GM12878 (cell line): Measurements from ENCODE around the gene NUPR1. TPM values are rescaled to one million over a fixed set of nuclear protein-coding genes. Genes with fewer than 3 reads are reported as not detected.

Source experiments
- ATAC-seq: fragments of 200-7000 bp; cut with Tn5 transposase; 3 replicates; pipeline ENCODE4 v1.9.1; 2020; ENCODE audit warnings: mild to moderate bottlenecking, moderate library complexity
- BruUV-seq: library from RNA; stranded (reverse); fragments of 400-500 nt; replicated peaks from 2 replicates; lab custom pipeline; 2021; lab: Mats Ljungman, UMichigan
- CTCF ChIA-PET: fragments of 300-600 bp; sonication (Branson Sonifier 250); formaldehyde crosslinking; extraction: SDS; loops from one replicate; lab custom pipeline; 2021; ENCODE audit warnings: inconsistent platforms; lab: Yijun Ruan, JAX
- POLR2A ChIA-PET: fragments of 350-600 bp; formaldehyde crosslinking; extraction: SDS; loops from one replicate; lab custom pipeline; 2021; ENCODE audit warnings: inconsistent platforms; lab: Charles Lee
- RAD21 ChIA-PET: fragments of 300-600 bp; sonication (Branson Sonifier 250); formaldehyde crosslinking; loops from one replicate; lab custom pipeline; 2023; ENCODE audit warnings: antibody characterized with exemption; ENCODE audit not compliant: unreplicated experiment; lab: Charles Lee
- SMC1A ChIA-PET: fragments of 300-600 bp; sonication (Branson Sonifier 250); formaldehyde crosslinking; loops from one replicate; lab custom pipeline; 2023; ENCODE audit not compliant: unreplicated experiment, uncharacterized antibody; lab: Charles Lee
- DNase-seq: peaks from one replicate; pipeline ENCODE4 v3.0.0-alpha.2; 2011; ENCODE audit warnings: low read depth, low spot score
- FAIRE-seq: peaks from 3 replicates; lab custom pipeline; 2011; peaks lifted over from hg19 to GRCh38; lab: Jason Lieb, UNC
- H2AFZ ChIP-seq: 2 replicates; pipeline ENCODE4 v1.6.0; 2011; ENCODE audit warnings: low read depth, low read length, control low read depth; ENCODE audit not compliant: control insufficient read depth
- H3K27ac ChIP-seq: 2 replicates; pipeline ENCODE4 v1.5.1; 2011; ENCODE audit warnings: control low read depth; ENCODE audit not compliant: control insufficient read depth, insufficient read depth
- H3K27me3 ChIP-seq, 2 experiments: replicated peaks in 1 of 2; 2 replicates each; pipeline versions ENCODE4 v1.6.0 to v1.6.1; 2011; ENCODE audit warnings: low read length in 1 of 2; ENCODE audit not compliant: control insufficient read depth in 2 of 2, insufficient read depth in 2 of 2
- H3K36me3 ChIP-seq, 2 experiments: 2 replicates each; pipeline ENCODE4 v1.5.1; 2011; ENCODE audit warnings: low read length in 1 of 2; ENCODE audit not compliant: control insufficient read depth in 2 of 2, insufficient read depth in 2 of 2
- H3K4me1 ChIP-seq: 2 replicates; pipeline ENCODE4 v1.6.1; 2011; ENCODE audit warnings: mild to moderate bottlenecking, low read length, moderate library complexity, mixed read lengths; ENCODE audit not compliant: control insufficient read depth, insufficient read depth
- H3K4me2 ChIP-seq: 2 replicates; pipeline ENCODE4 v1.6.0; 2011; ENCODE audit warnings: control low read depth; ENCODE audit not compliant: control insufficient read depth, insufficient read depth
- H3K4me3 ChIP-seq: fragments of 200-600 bp; sonication (generic); 2 replicates; pipeline ENCODE4 v1.5.1; 2016
- H3K79me2 ChIP-seq: 2 replicates; pipeline ENCODE4 v1.6.0; 2011; ENCODE audit warnings: low read length; ENCODE audit not compliant: control insufficient read depth, insufficient read depth
- H3K9ac ChIP-seq: 2 replicates; pipeline ENCODE4 v1.8.0; 2011; ENCODE audit warnings: low read length, control low read depth, mixed read lengths; ENCODE audit not compliant: control insufficient read depth, insufficient read depth
- H3K9me3 ChIP-seq: replicated peaks from 3 replicates; pipeline ENCODE4 v1.5.1; 2011; ENCODE audit warnings: mild to moderate bottlenecking, low read length; ENCODE audit not compliant: control insufficient read depth, insufficient read depth
- H4K20me1 ChIP-seq: 2 replicates; pipeline ENCODE4 v1.6.0; 2011; ENCODE audit not compliant: control insufficient read depth, insufficient read depth
- CBX5 ChIP-seq: sonication (generic); IDR thresholded peaks from 2 replicates; pipeline ENCODE4 v1.6.1; 2016; ENCODE audit warnings: low read depth, moderate library complexity, mild to moderate bottlenecking, inconsistent platforms
- GABPA ChIP-seq: IDR thresholded peaks from 2 replicates; pipeline ENCODE4 v1.6.1; 2014; ENCODE audit warnings: antibody characterized with exemption, low read depth, mild to moderate bottlenecking, inconsistent platforms
- HCFC1 ChIP-seq: fragments of 150-350 bp; IDR thresholded peaks from 2 replicates; pipeline ENCODE4 v1.6.1; 2014; ENCODE audit warnings: low read length
- IKZF1 ChIP-seq: fragments of 450-650 bp; conservative IDR thresholded peaks from 2 replicates; pipeline ENCODE4 v1.6.1; 2017; ENCODE audit warnings: antibody characterized with exemption, mild to moderate bottlenecking
- KAT2A ChIP-seq: conservative IDR thresholded peaks from 2 replicates; pipeline ENCODE4 v1.6.1; 2011; ENCODE audit warnings: low read depth, low read length; ENCODE audit not compliant: control insufficient read depth
- KDM1A ChIP-seq: fragments of 200-600 bp; sonication (generic); IDR thresholded peaks from 2 replicates; pipeline ENCODE4 v1.6.1; 2016; ENCODE audit warnings: borderline replicate concordance
- NFXL1 ChIP-seq: fragments of 450-650 bp; IDR thresholded peaks from 2 replicates; pipeline ENCODE4 v1.6.1; 2017; ENCODE audit warnings: antibody characterized with exemption, mild to moderate bottlenecking, borderline replicate concordance
- NR2C1 ChIP-seq: fragments of 450-650 bp; IDR thresholded peaks from 2 replicates; pipeline ENCODE4 v1.6.1; 2017; ENCODE audit warnings: antibody characterized with exemption, mild to moderate bottlenecking, moderate library complexity
- PAX8 ChIP-seq: fragments of 450-650 bp; IDR thresholded peaks from 2 replicates; pipeline ENCODE4 v1.6.1; 2017; ENCODE audit warnings: mild to moderate bottlenecking, moderate library complexity
- ZNF217 ChIP-seq: fragments of 450-650 bp; IDR thresholded peaks from 2 replicates; pipeline ENCODE4 v1.6.1; 2017; ENCODE audit warnings: antibody characterized with exemption, mild to moderate bottlenecking
- ZNF384 ChIP-seq: IDR thresholded peaks from 2 replicates; pipeline ENCODE4 v1.6.1; 2012; ENCODE audit warnings: low read depth, mild to moderate bottlenecking, low read length, improper control_type of control experiment, borderline replicate concordance
- WGBS: methylation state at CpG from one replicate; pipeline ENCODE4 v1.1.6; 2016; ENCODE audit warnings: low lambda C conversion rate; ENCODE audit not compliant: insufficient replicate concordance, insufficient coverage; ENCODE audit errors: missing lambda C conversion rate; 5-methylcytosine and 5-hydroxymethylcytosine counted together
- in situ Hi-C: fragments of 300-500 bp; cut with MboI; formaldehyde crosslinking; loops from 9 replicates; pipeline ENCODE4 v1.14.3; 2018; ENCODE audit warnings: mixed read lengths
- intact Hi-C: fragments of 100-400 bp; cut with micrococcal nuclease; formaldehyde crosslinking; loops from one replicate; pipeline ENCODE4 v1.14.2; 2022; ENCODE audit not compliant: unreplicated experiment
- polyA plus RNA-seq, 11 experiments: library from polyadenylated mRNA; depleted of rRNA in 4 of 11; unstranded in 6 of 11; stranded (reverse) in 5 of 11; fragments of >200 nt; fragmentation: Nextera tagmentation in 4 of 11; fragmentation: Illumina TruSeq in 1 of 11; extraction: Ambion mirVana in 4 of 11; extraction: Trizol in 1 of 11; gene quantifications; 1 replicate in 1 of 11; 2 replicates in 10 of 11; pipeline versions ENCODE4 v1.2.1 to v1.2.3, GENCODE V29; 2011 to 2016; ENCODE audit warnings: inconsistent platforms in 2 of 11, missing spikeins in 2 of 11, low read depth in 1 of 11
- total RNA-seq, 4 experiments: library from RNA; depleted of rRNA in 3 of 4; stranded (reverse); fragments of >200 nt in 3 of 4; fragmentation: Illumina TruSeq in 1 of 4; extraction: Trizol in 1 of 4; gene quantifications; 2 replicates each; pipeline versions ENCODE4 v1.2.1 to v1.2.3, GENCODE V29; 2013 to 2021
- TF ChIP-seq, protein P1 (sequence below): IDR thresholded peaks from 2 replicates; pipeline ENCODE4 v1.6.1; 2011; ENCODE audit warnings: borderline replicate concordance, low read depth, mild to moderate bottlenecking, moderate library complexity, low read length; ENCODE audit not compliant: insufficient read depth, poor library complexity, severe bottlenecking
- TF ChIP-seq, protein P2 (sequence below): fragments of 450-650 bp; IDR thresholded peaks from 2 replicates; pipeline ENCODE4 v1.6.1; 2018; ENCODE audit warnings: mild to moderate bottlenecking, low read depth, moderate library complexity; ENCODE audit not compliant: partially characterized antibody
- TF ChIP-seq, protein P3 (sequence below): fragments of 450-650 bp; formaldehyde crosslinking; IDR thresholded peaks from 2 replicates; pipeline ENCODE4 v1.4.0; 2020; ENCODE audit warnings: mild to moderate bottlenecking, moderate library complexity

The NUPR1 gene
- total and polyA plus RNA-seq, 10 of the 15 experiments (the other 5 are each of a cell fraction or from before 2014, with no cell fraction given), result 0.04 to 0.78 (median 0.17) TPM; not detected in 2

DNA sequence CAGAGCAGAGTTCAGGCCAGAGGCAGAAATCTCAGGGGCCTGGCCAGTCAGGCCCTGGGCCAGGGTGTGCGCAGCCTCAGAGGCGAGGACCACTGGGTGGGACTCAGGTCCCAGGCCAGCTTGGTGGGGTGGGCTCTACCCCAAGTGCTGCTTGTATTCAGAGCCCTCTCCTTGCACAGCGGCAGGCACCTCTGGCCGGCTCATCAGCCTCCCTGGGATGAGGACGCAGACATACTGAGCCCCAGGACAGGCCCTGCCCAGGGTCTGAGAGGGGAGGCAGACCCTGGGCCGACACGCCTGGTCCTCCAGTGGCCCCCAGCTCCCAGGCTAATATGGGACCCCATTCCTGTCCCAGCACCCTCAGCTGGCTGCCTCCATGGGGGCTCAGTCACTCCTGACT is 24.5 kb downstream of the NUPR1 start:
- Histone ChIP-seq H3K4me2 (no peak overlapping the region), H3K27me3 (no peaks in the 10 kb centered on the region), H2AFZ (no peak overlapping the region), H4K20me1 (no peaks in the 10 kb centered on the region), H3K36me3 (no peaks in the 10 kb centered on the region), H3K9ac (no peak overlapping the region), H3K9me3 (no peaks in the 10 kb centered on the region), H3K27ac (no peak overlapping the region), H3K79me2 (no peaks in the 10 kb centered on the region), H3K4me3 (no peak overlapping the region), H3K4me1 (no peaks in the 10 kb centered on the region)
- in situ Hi-C loops, result no loop called here
- no peak for DNase-seq
- ChIA-PET CTCF (interaction anchor here (1.3 kb wide), 1 partner anchor 34 kb away, joined by 4 read pairs; no protein-coding TSS in a partner anchor), SMC1A (interaction anchor here (1.6 kb wide), 1 partner anchor 17 kb away, joined by 3 read pairs; no protein-coding TSS in a partner anchor), RAD21 (no interaction called here), POLR2A (interaction anchor here (0.6 to 1.5 kb wide), 3 partner anchors 19 to 22 kb away, joined by 3 to 8 read pairs (median 4); partner anchors contain the start of gene CLN3)
- no TSS peak for BruUV-seq
- intact Hi-C loops, result no loop called here
- TF ChIP-seq NR2C1 (no peak), HCFC1 (no peak), KDM1A (no peak), ZNF217 (no peak), CBX5 (no peak), KAT2A (no peak), ZNF384 (no peak), PAX8 (no peak), NFXL1 (no peak), IKZF1 (no peak), GABPA (no peak)
- TF ChIP-seq, protein P1, sequence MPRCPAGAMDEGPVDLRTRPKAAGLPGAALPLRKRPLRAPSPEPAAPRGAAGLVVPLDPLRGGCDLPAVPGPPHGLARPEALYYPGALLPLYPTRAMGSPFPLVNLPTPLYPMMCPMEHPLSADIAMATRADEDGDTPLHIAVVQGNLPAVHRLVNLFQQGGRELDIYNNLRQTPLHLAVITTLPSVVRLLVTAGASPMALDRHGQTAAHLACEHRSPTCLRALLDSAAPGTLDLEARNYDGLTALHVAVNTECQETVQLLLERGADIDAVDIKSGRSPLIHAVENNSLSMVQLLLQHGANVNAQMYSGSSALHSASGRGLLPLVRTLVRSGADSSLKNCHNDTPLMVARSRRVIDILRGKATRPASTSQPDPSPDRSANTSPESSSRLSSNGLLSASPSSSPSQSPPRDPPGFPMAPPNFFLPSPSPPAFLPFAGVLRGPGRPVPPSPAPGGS, result no peak
- TF ChIP-seq, protein P2, sequence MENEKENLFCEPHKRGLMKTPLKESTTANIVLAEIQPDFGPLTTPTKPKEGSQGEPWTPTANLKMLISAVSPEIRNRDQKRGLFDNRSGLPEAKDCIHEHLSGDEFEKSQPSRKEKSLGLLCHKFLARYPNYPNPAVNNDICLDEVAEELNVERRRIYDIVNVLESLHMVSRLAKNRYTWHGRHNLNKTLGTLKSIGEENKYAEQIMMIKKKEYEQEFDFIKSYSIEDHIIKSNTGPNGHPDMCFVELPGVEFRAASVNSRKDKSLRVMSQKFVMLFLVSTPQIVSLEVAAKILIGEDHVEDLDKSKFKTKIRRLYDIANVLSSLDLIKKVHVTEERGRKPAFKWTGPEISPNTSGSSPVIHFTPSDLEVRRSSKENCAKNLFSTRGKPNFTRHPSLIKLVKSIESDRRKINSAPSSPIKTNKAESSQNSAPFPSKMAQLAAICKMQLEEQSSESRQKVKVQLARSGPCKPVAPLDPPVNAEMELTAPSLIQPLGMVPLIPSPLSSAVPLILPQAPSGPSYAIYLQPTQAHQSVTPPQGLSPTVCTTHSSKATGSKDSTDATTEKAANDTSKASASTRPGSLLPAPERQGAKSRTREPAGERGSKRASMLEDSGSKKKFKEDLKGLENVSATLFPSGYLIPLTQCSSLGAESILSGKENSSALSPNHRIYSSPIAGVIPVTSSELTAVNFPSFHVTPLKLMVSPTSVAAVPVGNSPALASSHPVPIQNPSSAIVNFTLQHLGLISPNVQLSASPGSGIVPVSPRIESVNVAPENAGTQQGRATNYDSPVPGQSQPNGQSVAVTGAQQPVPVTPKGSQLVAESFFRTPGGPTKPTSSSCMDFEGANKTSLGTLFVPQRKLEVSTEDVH, result no peak
- TF ChIP-seq, protein P3, sequence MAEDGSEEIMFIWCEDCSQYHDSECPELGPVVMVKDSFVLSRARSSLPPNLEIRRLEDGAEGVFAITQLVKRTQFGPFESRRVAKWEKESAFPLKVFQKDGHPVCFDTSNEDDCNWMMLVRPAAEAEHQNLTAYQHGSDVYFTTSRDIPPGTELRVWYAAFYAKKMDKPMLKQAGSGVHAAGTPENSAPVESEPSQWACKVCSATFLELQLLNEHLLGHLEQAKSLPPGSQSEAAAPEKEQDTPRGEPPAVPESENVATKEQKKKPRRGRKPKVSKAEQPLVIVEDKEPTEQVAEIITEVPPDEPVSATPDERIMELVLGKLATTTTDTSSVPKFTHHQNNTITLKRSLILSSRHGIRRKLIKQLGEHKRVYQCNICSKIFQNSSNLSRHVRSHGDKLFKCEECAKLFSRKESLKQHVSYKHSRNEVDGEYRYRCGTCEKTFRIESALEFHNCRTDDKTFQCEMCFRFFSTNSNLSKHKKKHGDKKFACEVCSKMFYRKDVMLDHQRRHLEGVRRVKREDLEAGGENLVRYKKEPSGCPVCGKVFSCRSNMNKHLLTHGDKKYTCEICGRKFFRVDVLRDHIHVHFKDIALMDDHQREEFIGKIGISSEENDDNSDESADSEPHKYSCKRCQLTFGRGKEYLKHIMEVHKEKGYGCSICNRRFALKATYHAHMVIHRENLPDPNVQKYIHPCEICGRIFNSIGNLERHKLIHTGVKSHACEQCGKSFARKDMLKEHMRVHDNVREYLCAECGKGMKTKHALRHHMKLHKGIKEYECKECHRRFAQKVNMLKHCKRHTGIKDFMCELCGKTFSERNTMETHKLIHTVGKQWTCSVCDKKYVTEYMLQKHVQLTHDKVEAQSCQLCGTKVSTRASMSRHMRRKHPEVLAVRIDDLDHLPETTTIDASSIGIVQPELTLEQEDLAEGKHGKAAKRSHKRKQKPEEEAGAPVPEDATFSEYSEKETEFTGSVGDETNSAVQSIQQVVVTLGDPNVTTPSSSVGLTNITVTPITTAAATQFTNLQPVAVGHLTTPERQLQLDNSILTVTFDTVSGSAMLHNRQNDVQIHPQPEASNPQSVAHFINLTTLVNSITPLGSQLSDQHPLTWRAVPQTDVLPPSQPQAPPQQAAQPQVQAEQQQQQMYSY (CRISPR knock-in tag), result no peak
- no peak; the same call in 2 of the 3 replicates for ATAC-seq
- no peak for FAIRE-seq
- 42% methylated on average over 4 of the region's 7 CpGs for WGBS
